HEK293T (cell line): ENCODE results near the gene RNF13.
"Not testable (repeated sequence)": the region's sequence is repeated elsewhere in the genome, so short reads cannot be mapped to it uniquely, and the experiment has no call there.

Experiments
- CTCF ChIA-PET: fragments of 350-600 bp; formaldehyde crosslinking; extraction: SDS; loops from one replicate; lab custom pipeline; 2021; ENCODE audit warnings: antibody characterized with exemption, inconsistent platforms; lab: Yijun Ruan, JAX
- POLR2A ChIA-PET: fragments of 350-600 bp; formaldehyde crosslinking; extraction: SDS; loops from one replicate; lab custom pipeline; 2020; ENCODE audit warnings: antibody characterized with exemption, inconsistent platforms; lab: Yijun Ruan, JAX
- DNase-seq: peaks from one replicate; pipeline ENCODE4 v3.0.0; 2012; ENCODE audit warnings: mixed read lengths; ENCODE audit errors: extremely low spot score
- ARNT ChIP-seq: fragments of 450-650 bp; IDR thresholded peaks from 2 replicates; pipeline ENCODE4 v1.6.1; 2017; ENCODE audit warnings: mild to moderate bottlenecking
- BHLHE40 ChIP-seq: fragments of 450-650 bp; IDR thresholded peaks from 2 replicates; pipeline ENCODE4 v1.6.1; 2016; ENCODE audit warnings: mild to moderate bottlenecking, moderate library complexity, borderline replicate concordance
- CTBP1 ChIP-seq: fragments of 450-650 bp; IDR thresholded peaks from 2 replicates; pipeline ENCODE4 v1.6.1; 2016; ENCODE audit warnings: borderline replicate concordance
- ELF4 ChIP-seq: fragments of 450-650 bp; IDR thresholded peaks from 2 replicates; pipeline ENCODE4 v1.6.1; 2017; ENCODE audit warnings: antibody characterized with exemption
- FOXA1 ChIP-seq: fragments of 450-650 bp; IDR thresholded peaks from 2 replicates; pipeline ENCODE4 v1.6.1; 2016; ENCODE audit warnings: mild to moderate bottlenecking
- FOXK2 ChIP-seq: fragments of 450-650 bp; IDR thresholded peaks from 2 replicates; pipeline ENCODE4 v1.6.1; 2016; ENCODE audit warnings: mild to moderate bottlenecking
- FOXM1 ChIP-seq: fragments of 450-650 bp; IDR thresholded peaks from 2 replicates; pipeline ENCODE4 v1.6.1; 2017; ENCODE audit warnings: mild to moderate bottlenecking, borderline replicate concordance
- HDGF ChIP-seq: fragments of 450-650 bp; IDR thresholded peaks from 2 replicates; pipeline ENCODE4 v1.6.1; 2017; ENCODE audit warnings: antibody characterized with exemption, borderline replicate concordance
- L3MBTL2 ChIP-seq: fragments of 450-650 bp; conservative IDR thresholded peaks from 2 replicates; pipeline ENCODE4 v1.6.1; 2016; ENCODE audit warnings: mild to moderate bottlenecking
- LEF1 ChIP-seq: fragments of 450-650 bp; IDR thresholded peaks from 2 replicates; pipeline ENCODE4 v1.6.1; 2017; ENCODE audit warnings: mild to moderate bottlenecking, borderline replicate concordance
- NFRKB ChIP-seq: fragments of 450-650 bp; IDR thresholded peaks from 2 replicates; pipeline ENCODE4 v1.6.1; 2016; ENCODE audit warnings: mild to moderate bottlenecking, moderate library complexity
- PKNOX1 ChIP-seq: fragments of 450-650 bp; IDR thresholded peaks from 2 replicates; pipeline ENCODE4 v1.6.1; 2016
- SP1 ChIP-seq: fragments of 450-650 bp; IDR thresholded peaks from 2 replicates; pipeline ENCODE4 v1.6.1; 2017
- SUZ12 ChIP-seq: fragments of 450-650 bp; IDR thresholded peaks from 2 replicates; pipeline ENCODE4 v1.6.1; 2016; ENCODE audit warnings: mild to moderate bottlenecking
- TARDBP ChIP-seq: fragments of 450-650 bp; IDR thresholded peaks from 2 replicates; pipeline ENCODE4 v1.6.1; 2016
- ZNF384 ChIP-seq: fragments of 450-650 bp; IDR thresholded peaks from 2 replicates; pipeline ENCODE4 v1.6.1; 2016

Gene RNF13

GRCh38 chr3:149970716-149971402 is 157.8 kb downstream of the RNF13 start, which contains the start of gene PFN2:
TSS of gene PFN2 (minus strand) at chr3:149970895. CDS start at chr3:149970856, 39 bp downstream.
- ChIA-PET CTCF (interaction anchor here (1.1 kb wide), 1 partner anchor 213 kb away, joined by 5 read pairs; no protein-coding TSS in a partner anchor), POLR2A (interaction anchor here (0.6 to 3.6 kb wide), 16 partner anchors 16 to 438 kb away, joined by 3 to 27 read pairs (median 4); partner anchors contain the start of gene TSC22D2)
- no peak for TF ChIP-seq HDGF
- TF ChIP-seq LEF1, result 0 out of 2 replicates have a peak, but pooled peaks have one; percentile 65
- TF ChIP-seq L3MBTL2, result 0 out of 2 replicates have a peak, but pooled peaks have one; percentile 29
- no peak for TF ChIP-seq SP1
- peak; percentile 5; the same call in 1 of the 2 replicates for TF ChIP-seq FOXM1
- 0 out of 2 replicates have a peak, but pooled peaks have one; percentile 16 for TF ChIP-seq TARDBP
- peak; percentile 66 for DNase-seq

GRCh38 chr3:149971403-149972075 is 158.5 kb downstream of the RNF13 start:
- POLR2A ChIA-PET, result interaction anchor here (0.6 to 3.6 kb wide), 18 partner anchors 16 to 437 kb away, joined by 3 to 27 read pairs (median 4); partner anchors contain the start of gene TSC22D2
- DNase-seq, result no peak
- TF ChIP-seq L3MBTL2, result peak; percentile 76
- TF ChIP-seq ELF4, result no peak
- CTCF ChIA-PET, result interaction anchor here (1.1 kb wide), 1 partner anchor 212 kb away, joined by 5 read pairs; no protein-coding TSS in a partner anchor

- TF ChIP-seq ARNT (no peak), PKNOX1 (no peak), FOXK2 (no peak), SUZ12 (no peak)
- no peak for DNase-seq
- CTCF ChIA-PET, result no interaction called here
- POLR2A ChIA-PET, result no interaction called here
Observed at GRCh38 chr3:149975919-149976318, 162.9 kb downstream of the RNF13 start.

- CTCF ChIA-PET, result interaction anchor here (1.0 kb wide), 1 partner anchor 207 kb away, joined by 3 read pairs; no protein-coding TSS in a partner anchor
- no peak for DNase-seq
- POLR2A ChIA-PET, result no interaction called here
- TF ChIP-seq ZNF384, result no peak
- TF ChIP-seq FOXA1, result no peak
- no peak for TF ChIP-seq L3MBTL2
- no peak for TF ChIP-seq HDGF
- no peak for TF ChIP-seq ELF4
- no peak for TF ChIP-seq FOXM1
- TF ChIP-seq PKNOX1, result no peak
- TF ChIP-seq SUZ12, result no peak
- no peak for TF ChIP-seq BHLHE40
- no peak for TF ChIP-seq LEF1
- TF ChIP-seq ARNT, result no peak
- TF ChIP-seq TARDBP, result no peak
- no peak for TF ChIP-seq CTBP1
- TF ChIP-seq FOXK2, result no peak
- no peak for TF ChIP-seq SP1
Observed at GRCh38 chr3:149977386-149977785, 164.4 kb downstream of the RNF13 start.

- POLR2A ChIA-PET, DNase-seq, CTCF ChIA-PET: not testable (repeated sequence)
Observed at GRCh38 chr3:149981979-149982378, 169.0 kb downstream of the RNF13 start.

GRCh38 chr3:149983053-149983452 is 170.0 kb downstream of the RNF13 start:
- DNase-seq, CTCF ChIA-PET, POLR2A ChIA-PET: not testable (repeated sequence)

- CTCF ChIA-PET, result no interaction called here
- no peak for DNase-seq
- TF ChIP-seq SUZ12, result no peak
- TF ChIP-seq ELF4, result no peak
- TF ChIP-seq LEF1, result no peak
- TF ChIP-seq PKNOX1, result no peak
- no peak for TF ChIP-seq SP1
- no peak for TF ChIP-seq ZNF384
- no peak for TF ChIP-seq TARDBP
- TF ChIP-seq L3MBTL2, result no peak
- no peak for TF ChIP-seq FOXM1
- TF ChIP-seq FOXA1, result no peak
- TF ChIP-seq BHLHE40, result no peak
- no peak for TF ChIP-seq CTBP1
- no peak for TF ChIP-seq FOXK2
- TF ChIP-seq NFRKB, result no peak
- TF ChIP-seq ARNT, result no peak
- TF ChIP-seq HDGF, result no peak
- POLR2A ChIA-PET, result no interaction called here
Observed at GRCh38 chr3:149983628-149984027, 170.6 kb downstream of the RNF13 start.
